GM19438 (cell line): ENCODE results near the gene ELN.
"Not testable (repeated sequence)": the region's sequence is repeated elsewhere in the genome, so short reads cannot be mapped to it uniquely, and the experiment has no call there.

Experiments
- ATAC-seq: cut with Tn5 transposase; IDR thresholded peaks from one replicate; pipeline ENCODE4 v1.9.1; 2021; ENCODE audit warnings: low read depth; ENCODE audit not compliant: unreplicated experiment

The ELN gene

DNA sequence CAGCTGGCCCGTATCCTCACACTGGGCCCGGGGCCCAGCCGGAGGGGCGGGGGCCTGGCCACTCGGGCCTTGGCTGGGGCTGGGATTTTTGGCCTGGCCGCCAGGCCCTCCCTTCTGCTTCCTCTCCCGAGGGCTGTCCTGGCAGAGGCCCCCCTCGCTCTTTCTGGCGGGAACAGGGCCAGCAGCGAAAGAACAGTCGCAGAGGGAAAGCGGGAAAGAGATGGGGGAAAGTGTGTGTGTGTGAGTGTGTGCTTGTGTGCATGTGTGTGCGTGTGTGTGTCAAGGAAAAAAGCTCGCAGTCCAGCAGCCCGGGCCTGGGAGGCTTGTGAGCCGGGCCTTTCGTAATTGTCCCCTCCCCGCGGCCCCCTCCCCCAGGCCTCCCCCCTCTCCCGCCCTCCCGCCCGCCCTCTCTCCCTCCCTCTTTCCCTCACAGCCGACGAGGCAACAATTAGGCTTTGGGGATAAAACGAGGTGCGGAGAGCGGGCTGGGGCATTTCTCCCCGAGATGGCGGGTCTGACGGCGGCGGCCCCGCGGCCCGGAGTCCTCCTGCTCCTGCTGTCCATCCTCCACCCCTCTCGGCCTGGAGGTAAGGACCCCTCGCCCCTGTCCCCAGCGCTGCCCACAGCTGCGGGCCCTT lies at the start of gene ELN:
TSS of gene ELN (plus strand) at position 491 of the 638 bp plus-strand sequence. CDS start at position 506, 15 bp downstream.
- ATAC-seq, result no peak

DNA sequence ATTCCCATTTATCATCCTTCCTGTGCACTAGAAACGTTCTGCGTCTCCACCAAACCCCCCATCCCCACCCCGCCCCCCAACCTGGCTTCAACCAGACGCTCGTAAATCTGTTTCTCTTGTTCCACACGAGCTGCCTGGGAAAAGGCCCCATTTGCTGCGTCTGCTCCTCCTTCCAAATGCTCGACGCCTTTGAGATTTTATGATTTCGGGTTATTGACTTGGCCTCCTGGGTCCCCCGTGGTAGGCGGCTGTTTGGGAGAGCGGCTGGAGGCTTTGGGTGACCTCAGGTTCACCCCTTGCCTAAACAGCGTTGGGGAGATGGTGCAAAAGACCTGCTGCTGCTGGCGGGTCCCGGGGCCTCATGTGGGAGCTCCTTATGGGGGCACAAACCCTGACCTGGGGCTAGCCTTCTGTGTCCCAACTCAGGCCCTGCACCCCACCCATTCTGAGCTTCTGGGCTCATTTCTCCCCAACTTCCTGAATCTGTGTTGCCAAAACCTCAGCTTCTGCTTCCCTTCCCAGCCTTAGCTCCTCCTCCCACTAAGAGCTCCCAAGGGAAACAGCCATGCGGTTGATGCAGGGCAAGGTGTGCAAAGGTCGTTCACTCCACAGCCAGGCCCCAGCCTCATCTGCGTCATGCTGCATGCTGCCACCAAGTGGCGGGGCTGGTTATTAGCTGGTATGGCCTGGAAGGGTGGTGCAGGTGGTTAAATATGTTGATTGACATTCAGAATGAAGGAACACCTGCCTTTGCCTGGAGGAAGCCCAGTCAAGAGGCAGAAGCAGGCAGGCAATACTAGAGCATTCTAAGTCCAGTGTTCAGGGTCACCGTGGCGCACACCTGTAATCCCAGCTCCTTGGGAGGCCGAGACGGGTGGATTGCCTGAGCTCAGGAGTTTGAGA lies 49.1 kb upstream of the ELN start:
- ATAC-seq, result no peak

DNA sequence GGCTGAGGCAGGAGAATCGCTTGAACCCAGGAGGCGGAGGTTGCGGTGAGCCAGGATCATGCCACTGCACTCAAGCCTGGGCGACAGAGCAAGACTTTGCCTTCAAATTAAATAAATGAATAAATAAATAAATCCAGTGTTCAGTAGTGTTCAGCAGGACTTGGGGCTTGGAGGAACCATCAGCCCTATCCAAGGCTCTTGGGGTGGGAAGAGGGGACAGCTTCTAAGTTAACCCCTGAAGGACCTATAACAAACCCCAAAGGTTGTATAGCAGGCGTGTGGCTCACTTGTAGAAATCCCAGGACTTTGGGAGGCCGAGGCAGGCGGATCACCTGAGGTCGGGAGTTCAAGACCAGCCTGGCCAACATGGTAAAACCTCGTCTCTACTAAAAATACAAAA lies 48.3 kb upstream of the ELN start:
- ATAC-seq, result not testable (repeated sequence)

DNA sequence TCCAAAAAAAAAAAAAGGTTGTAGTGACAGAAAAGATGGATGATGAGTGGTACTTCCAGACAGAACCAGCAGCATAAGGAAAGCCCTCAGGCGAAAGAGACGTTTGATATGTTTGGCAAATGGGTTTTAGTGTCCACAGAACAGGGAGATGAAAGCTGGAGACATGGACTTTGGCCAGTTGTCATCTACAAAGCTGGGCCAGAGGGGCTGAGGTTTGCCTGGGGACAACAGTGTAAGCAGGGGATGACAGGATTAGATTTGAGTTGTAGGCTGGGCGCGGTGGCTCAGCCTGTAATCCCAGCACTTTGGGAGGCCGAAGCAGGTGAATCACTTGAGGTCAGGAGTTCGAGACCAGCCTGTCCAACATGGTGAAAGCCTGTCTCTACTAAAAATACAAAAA lies 47.8 kb upstream of the ELN start:
- ATAC-seq, result no peak

DNA sequence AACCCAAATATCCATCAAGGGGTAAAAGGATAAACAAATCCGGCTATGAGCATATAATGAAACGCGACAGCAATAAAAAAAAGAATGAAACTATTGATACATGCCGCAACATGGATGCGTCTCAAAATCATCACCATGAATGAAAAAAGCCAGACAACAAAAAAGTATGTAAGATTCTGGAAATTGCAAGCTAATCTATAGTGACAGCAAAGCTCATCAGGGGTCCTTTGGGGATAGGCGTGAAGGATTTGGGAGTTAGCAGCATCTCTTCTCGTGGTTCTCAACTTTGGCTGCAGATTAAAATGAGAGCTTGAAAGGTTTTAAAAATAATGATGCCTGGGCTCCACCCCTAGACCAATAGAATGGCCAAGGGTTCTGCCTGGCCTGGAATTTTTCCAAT lies 46.0 kb upstream of the ELN start:
- no peak for ATAC-seq

DNA sequence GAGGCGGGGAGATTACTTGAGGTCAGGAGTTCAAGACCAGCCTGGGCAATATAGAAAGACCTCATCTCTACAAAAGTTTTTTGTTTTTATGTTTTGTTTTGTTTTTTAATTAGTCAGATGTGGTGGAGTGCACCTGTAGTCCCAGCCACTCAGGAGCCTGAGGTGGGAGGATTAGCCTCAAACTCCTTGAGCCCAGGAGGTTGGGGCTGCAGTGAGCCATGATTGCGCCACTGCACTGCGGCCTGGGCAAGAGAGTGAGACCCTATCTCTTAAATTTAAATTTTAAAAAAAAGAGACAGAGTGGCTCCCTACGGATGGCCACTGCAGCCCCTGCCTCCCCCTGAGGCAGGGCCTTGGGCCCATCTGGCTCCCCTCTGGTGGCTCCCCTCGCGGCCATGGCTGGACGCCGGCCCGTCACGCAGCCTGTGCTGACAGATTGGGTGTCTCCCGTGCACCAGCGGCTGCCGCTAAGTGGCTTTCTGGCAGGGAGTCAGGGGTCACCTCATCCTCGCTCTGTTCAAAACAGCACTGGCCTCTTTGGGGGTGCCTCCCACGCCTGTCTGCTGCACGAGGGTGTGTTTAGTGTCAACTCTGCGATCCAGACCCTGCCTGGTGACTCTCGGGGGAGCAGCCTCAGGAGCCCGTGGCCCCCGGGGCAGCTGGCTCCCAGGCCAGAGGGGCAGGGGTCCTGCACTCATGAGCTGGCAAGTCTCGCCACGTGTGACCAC lies 44.4 kb upstream of the ELN start:
- ATAC-seq, result no peak

DNA sequence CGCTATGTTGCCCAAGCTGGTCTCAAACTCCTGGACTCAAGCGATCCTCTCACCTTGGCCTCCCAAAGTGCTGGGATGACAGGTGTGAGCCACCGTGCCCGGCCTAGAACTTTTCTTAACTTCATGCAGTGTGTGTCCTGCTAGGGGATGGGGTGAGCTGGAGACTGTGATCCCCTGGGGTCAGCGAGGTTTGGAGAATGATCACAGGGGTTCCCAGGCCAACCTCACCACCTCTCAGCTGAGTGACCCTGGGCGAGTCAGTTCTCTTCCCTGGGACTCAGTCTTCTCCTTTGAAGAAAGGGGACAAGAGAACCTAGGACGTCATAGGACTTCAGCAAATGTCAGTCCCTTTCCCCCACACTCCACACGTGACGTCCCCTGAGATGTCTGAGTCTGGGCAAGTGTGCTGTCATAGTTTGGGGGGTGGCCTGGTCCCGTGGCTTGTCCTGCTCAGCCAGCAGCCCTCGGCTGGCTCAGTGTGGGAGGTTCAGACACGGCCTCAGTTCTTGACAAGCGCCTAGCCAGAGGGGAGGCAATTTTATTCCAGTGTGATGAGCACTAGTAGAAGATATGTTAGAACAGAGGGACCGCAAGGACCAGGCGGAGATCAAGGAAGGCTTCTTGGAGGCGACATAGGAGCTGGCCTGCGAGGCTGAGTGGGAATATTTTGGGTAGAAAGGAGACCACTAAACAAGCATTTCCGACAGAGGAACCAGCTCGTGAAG lies 43.3 kb upstream of the ELN start:
- ATAC-seq, result no peak

DNA sequence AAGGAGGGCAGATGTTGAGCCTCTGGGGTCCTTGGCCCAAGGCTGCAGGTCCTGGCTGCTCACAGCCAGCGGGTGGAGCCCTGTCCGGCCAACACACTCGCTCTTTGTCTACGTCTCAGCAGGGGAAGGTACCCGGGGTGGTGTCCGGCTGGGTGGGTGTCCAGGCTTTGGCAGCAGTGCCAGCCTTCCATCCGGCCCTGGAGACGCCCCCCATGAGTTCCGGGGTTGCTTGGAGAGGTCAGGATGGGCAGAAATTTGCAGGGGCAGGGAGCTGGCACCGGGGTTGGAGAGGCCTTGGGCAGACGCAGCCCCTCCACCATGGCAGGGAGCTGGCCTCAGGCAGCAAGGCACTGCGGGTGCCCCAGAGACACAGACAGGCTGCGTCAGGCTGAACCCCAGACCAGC lies 42.2 kb upstream of the ELN start:
- no peak for ATAC-seq

DNA sequence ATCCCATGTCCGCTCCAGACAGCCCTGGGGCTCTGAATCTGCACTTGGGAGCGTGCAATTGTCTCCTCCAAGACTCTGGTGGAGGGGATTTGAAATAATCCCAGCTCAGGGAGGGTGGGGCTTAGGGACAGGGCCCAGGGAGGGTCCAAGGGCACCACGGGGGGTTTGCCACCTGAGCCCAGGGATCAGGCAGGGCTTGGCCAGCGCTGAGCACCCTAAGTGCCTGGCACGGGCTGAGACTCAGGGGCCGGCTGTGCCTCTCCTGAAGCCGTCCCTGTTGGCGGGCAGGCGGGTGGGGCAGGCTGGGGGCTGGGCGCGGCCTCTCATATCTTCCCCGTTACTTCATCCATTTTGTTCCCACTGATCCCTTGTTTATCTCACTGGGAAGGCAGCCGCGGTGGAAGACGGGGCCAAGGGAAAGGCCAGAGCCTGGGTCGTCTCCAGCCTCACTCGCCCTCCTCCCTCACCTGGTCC lies 41.8 kb upstream of the ELN start:
- ATAC-seq, result no peak

DNA sequence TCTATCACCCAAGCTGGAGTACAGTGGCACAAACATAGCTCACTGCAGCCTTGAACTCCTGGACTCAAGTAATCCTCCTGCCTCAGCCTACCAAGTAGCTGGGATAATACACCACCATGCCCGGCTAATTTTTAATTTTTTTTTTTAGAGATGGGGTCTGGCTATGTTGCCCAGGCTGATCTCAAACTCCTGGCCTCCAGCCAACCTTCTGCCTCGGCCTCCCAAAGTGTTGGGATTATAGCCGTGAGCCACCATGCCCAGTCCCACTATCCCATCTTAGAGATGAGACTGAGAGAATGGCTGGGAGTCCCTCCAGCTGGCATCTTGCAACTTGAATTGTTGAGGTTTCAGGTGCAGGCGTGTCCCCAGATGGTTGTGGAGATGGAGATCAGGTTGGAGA lies 40.7 kb upstream of the ELN start:
- ATAC-seq, result no peak

DNA sequence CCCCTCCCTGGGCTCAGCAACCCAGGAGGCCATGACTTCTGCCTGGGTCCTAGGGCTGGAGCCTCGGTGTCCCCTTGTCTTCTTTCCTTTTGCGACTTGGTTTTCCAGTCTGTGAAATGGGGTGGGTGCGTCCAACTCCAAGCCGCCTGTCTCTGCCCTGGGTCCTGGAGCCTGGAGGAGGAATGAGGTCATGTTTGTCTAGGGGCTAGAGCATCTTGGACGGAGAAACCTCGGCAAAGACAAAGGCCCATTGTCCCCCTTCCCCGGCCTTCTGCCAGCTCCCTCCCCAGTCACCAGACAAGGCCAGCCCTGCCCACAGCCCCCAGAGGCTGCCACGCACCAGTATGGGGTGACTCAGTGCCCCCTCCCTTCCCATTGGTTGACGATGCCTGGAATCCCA lies 39.8 kb upstream of the ELN start:
- no peak for ATAC-seq

DNA sequence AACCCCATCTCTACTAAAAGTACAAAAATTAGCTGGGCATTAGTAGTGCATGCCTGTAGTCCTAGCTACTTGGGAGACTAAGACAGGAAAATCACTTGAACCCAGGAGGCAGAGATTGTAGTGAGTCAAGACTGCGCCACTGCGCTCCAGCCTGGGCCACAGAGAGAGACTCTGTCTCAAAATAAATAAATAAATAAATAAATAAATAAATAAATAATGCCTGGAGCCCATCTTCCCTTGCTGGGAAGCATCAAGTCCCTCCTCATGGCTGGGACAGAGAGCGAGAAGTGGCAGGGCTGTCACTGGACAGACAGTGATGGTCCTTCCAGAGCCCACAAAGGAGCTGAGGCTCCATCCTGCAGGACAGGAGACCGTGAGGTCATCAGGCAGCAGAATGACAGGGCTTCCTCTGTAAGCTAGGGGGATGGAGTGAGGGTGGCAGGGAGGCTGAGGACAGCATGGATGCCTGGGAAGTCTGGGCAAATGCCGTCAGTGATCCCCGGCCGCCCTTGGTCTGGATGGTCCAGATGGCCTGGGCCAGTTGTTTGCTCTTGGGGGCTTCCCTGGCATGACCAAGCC lies 36.4 kb upstream of the ELN start:
- ATAC-seq, result no peak

DNA sequence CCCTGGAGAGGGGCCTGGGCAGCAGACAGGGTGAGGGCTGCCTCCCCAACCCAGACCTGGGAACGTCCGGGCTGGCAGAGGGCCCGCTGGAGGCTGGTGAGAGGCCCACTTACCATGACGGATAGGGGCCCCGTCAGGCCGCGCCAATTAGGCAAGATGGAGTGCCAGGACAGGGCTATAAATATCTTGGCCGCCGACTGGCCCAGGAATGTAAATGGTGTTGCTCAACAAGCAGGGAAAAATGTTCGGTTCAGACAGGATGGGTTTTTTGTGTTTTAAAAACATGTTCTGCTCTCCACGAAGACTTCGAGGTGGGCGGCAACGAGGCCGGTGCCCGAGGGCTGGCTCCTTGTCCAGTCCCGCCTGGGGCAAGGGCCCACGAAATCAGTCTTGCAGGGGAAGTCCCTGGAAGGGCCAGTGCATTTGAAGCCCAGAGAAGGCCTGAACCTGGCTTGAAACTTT lies 35.8 kb upstream of the ELN start:
- ATAC-seq, result no peak

DNA sequence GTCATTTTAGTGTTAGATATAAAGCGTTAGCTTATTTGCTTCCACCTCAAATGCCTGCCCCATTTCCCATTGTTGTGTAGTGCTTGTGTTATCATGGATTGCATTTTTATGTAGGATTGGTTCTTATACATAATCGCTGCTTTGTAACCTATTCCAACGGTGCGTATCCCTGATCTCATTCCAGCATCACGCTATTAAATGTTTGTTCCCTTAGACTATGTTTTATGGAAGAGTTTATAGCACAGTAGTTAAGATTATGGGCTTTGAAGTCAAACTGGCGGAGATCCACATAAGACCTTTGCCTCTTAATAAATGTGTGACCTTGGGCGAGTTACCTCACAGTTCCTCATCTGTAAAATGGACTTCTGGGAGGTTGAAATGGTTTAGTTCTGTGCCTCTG lies 34.0 kb upstream of the ELN start:
- no peak for ATAC-seq

DNA sequence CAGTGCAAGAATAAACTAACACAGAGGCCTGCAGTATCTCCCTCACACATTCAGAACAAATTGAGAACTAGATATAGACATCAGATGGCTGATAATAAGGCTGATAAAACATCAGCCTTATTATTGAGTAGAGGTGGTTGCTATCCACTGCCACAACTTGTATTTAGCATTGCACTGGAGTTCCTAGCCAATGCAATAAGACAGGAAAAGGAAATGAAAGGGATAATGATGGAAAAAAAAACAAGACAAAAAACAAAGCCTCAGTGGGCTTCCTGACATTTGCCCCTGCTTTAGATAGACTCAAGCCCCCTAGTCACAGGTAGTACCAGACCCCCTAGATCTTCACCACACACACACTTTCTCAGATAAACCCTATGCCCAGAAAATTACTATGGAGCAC lies 33.2 kb upstream of the ELN start:
- ATAC-seq, result no peak

DNA sequence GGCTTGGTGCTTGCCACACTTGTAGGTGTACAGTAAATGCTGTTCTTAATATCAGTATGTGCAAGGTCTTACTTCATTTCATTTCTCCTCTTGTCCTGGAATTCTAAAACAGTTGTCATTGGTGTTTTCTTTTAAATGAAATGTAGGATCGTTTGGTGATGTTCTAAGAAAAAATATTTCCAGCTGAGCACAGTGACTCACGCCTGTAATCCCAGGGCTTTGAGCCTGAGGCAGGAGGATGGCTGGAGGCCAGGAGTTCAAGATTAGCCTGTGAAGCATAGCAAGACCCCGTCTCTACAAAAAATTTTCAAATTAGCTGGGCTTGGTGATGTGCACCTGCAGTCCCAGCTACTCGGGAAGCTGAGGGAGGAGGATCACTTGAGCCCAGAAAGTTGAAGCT lies 32.6 kb upstream of the ELN start:
- no peak for ATAC-seq

DNA sequence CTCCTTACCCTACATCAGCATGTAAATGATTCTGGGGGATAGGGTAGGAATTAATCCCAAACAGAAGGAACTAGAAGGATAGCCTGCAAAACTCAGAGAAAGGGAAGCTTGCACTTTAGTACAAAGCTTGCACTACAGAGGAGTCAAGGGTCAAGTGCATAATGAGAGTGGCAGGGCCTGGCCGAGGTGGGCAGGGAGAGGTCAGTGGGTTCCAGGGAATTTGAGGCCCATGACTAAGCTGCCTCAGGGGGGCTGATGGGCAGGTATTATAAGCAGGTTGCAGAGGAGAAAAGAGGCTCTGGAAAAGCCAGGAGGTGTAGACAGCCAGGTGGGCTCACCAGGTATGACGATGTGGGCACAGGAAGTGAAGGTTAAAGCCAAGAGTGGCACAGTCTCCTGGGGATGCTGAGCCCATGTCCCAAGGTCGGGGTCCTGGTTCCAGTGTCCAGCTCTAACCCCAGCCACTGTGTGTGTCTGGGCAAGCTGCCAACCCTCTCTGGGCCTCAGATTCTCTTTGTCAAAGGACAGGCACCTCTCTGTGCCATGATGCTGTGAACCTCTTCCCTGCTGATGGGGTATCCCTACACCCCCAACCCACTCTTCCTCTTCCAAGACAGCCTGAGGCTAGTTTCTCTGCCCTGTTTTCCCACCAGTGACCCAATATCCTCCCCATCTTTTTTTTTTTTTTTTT lies 32.0 kb upstream of the ELN start:
- ATAC-seq, result no peak

DNA sequence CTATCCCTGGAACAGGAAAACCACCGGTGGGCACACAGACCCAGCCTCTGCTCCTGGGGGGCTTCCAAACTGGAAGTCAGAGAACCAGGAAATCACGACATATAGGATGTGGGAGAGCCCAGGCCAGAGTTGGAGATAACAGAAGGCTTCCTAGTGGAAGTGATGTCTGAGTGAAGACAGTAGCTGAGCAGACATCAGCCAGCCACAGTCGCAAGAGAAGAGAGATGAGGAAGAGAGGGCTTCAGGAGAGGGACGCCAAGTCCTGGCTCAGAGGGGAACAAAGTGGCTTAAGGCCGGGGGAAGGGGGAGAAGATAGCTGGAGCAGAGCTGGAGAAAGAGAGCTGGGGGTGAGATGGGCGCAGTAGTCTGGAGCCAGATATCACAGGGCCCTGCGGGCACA lies 30.9 kb upstream of the ELN start:
- ATAC-seq, result no peak

DNA sequence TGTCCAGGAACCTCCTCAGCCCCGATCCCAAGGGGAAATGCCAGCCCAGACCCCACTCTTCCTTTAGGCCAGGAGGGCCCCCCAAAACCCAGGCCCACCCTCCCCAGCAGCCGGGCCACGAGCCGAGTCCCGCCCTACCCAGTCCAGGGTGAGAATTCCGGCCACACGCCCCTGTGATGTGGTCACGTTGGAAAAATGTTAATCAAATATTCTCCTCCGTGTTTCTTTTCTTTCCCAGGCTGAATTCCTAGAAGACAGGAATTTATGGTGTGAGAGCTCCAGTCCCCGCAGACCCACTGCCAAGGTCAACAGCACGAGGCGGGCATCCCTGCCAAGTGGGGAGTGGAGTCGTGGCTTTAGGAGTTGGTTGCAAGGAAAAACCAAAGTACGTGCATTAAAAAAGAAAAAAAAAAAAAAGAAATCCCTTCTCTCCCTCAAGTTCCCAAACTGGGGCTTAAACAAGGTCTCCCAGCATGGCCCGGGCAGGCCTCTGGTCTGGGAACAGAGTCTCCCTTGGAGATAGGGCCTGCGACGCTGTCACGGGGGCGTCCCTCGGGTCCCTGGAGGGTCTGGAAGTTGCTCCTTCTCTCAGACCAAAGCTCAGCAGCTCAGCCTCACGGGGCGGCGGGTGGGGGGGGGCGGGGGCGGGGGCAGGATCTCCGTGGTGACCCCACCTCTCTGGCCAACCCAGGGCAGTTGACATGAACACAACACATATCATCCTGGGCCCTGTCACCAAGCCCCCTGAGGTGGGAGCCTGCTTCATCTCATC lies 28.1 kb upstream of the ELN start:
- no peak for ATAC-seq
